Ramos (cell line): ENCODE results near the gene LRCOL1.
"Not testable (repeated sequence)": the region's sequence is repeated elsewhere in the genome, so short reads cannot be mapped to it uniquely, and the experiment has no call there.

Experiments
- in situ Hi-C: fragments of 300-500 bp; cut with MboI; formaldehyde crosslinking; loops from one replicate; pipeline ENCODE4 v1.14.3; 2022; ENCODE audit warnings: low sequenced_read_pairs; ENCODE audit not compliant: unreplicated experiment

The LRCOL1 gene

DNA sequence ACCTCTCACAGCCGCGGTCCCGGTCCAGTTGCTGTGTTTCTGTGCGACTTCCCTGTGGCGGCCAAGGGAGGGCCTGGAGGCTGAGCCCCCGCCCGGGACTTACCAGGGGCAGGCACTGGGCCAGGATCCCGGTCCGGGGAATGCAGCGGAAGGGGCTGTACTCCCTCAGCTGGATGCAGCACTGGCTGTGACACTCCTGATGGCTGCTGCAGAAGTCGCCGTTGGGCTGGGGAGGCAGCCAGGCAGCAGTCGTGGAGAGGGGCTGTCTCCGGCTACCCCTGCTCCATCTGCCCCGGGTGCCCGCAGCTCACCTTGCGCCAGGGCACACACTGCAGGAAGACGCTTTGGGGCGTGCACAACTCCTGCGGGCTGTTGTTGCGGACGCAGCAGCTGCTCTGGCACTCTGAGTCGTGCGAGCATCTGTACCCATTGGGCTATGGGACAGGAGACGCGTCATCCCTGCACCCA is 6.2 kb downstream of the LRCOL1 start:
- in situ Hi-C loops, result no loop called here

DNA sequence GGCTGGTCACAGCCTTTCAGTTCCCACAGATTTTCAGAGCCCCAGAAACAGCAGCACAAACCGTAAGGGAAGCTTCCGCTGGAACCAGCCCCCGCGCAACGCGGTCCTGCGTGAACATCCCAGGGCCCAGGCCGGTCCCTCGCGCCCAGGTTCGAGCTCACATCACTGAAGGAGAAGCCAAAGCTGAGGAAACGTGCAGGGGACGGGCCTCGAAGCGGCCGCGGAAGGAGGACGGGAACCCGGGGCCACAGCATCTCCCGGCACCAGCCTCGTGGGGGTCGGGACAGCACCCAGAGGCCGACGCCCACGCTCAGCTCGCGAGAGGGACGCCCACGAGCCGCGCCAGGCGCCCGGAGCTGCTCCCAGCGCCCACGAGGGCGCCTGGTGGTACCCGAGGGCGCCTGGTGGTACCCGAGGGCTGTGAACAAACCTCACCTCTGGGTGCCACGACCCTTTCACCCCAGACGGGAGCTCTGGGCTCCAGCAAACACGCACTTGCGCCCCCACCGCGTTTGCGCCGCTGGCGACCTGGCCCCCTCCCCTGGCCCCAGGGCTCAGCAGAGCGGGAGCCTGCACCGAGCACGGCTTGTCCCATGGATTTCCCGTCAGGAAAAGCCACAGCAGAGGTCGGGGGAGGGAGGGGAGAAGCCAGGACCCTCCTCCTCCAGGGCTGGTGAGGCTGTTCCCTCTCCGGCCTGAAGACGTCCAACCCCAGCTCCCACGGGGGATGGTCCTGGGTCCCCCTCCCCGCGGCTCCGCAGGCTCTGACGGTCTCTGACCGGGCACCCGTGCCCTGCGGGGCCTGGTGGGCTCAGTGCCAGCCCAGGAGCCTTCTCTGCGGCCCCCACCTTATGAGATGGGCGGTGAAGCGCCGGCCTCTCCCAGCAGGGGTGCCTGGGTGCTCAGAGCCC is 6.9 kb downstream of the LRCOL1 start:
- in situ Hi-C loops, result no loop called here

DNA sequence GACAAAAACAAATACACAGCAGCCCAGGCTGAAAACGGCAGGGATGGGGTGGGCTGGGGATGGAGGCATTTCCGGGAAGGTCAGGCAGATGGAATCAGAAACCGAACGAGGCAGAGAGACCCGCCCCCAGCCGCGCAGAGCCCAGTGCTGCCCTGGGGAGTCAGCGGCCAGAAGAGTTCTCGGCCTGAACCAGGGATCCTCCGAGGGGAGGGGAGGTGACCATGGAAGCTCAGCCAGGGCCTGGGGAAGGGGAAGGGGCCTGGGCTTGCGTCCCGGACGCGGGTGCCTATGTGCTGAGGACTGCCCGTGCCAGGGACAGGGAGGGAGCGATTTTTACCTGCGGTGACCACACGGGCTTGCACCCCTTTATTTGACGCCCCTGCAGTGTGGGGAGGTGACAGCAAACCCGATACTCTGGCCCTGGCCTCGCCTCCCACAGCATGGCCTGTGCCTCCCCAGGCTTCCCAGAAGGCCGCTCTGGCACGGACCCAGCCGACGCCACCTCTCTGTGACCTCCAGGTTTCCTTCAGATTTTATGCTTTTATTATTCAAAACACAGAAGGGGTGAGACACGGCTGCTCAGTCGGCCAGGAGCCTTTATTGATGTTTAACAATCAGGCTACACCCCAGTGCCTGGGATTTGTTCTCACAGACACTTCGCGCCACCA is 7.7 kb downstream of the LRCOL1 start:
- in situ Hi-C loops, result no loop called here

DNA sequence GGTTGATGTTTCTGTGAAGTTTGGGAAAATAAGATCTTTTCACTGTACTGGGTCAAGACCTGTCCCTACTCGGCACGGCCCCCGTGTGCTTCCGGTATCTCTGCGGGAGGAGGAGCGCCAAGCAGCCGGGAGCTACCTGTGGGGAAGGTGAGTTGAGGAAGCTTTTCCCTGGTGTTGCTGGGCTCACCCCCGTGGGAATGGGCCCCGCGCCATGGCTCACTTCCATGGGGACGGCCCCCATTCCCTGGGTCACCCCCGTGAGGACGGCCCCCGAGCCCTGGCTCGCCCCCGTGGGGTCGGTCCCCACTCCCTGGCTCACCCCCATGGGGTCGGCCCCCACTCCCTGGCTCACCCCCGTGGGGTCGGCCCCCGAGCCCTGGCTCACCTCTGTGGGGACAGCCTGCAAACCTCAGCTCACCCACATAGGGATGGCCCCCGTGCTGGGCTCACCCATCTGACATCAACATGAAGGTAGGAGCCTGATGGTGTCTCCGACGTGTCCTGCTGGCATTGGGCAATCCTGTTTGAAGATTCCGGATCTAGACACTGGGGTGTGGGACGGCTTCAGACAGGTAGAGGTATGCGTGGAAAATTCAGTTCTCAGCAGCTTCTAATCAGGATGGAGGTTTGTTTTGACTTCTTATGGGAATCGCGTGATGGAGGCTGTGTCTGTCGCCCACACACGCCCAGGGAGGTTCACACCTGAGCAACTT is 9.1 kb downstream of the LRCOL1 start:
- in situ Hi-C loops, result no loop called here

DNA sequence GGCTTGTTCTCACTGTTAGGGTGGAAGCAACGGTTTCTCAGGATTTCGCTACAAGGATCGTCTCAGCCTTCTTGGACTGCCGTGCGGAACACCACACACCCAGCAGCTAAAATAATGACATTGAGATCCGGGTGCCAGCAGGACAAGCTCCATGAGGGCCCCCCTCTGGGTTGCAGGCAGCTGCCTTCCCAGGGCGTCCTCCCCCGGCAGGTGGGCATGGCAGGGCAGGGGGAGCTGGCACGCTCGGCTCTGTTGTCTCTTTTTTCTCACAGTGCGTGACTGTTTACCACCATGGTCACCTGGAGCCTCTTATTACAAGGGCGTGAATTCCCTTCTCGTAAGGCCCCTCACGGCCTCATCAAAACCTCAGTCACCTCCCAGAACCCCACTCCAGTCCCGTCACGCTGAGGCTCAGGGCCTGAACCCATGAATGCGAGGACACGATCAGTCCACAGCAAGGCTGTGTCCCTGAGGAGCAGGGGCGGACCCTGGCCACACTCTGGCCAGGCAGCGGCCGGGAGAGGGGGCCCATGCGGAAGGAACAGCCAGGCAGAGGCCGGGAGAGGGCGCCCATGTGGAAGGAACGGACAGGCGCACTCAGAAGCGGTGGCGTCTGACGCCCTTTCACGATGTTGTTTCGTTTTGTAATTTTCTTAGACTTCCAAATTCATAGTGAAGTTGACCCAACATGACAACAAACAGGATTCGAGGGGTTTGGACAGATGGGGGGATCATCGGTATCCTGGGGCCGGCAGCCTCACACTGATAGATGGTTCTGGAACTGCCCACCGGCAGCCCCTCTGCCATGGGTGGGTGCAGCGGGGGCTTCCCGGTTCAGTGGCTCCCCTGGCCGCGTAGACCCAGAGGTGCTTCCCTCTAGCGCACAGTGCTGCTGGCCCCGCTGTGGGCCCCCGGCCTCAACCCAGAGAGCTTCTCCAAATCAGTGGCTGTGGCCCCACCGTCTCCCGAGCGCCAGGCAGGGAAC is 10.0 kb downstream of the LRCOL1 start:
- in situ Hi-C loops, result no loop called here

DNA sequence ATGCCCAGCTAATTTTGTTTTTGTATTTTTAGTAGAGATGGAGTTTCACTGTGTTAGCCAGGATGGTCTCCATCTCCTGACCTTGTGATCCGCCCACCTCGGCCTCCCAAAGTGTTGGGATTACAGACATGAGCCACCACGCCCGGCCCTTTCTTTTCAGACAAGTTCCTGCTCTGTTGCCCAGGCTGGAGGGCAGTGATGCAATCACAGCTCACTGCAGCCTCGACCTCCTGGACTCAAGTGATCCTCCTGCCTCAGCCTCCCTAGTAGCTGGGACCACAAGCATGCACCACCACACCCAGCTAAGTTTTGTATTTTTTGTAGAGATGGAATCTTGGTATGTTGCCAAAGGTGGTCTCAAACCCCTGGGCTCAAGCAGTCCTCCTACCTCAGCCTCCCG is 10.9 kb downstream of the LRCOL1 start:
- in situ Hi-C loops, result not testable (repeated sequence)

DNA sequence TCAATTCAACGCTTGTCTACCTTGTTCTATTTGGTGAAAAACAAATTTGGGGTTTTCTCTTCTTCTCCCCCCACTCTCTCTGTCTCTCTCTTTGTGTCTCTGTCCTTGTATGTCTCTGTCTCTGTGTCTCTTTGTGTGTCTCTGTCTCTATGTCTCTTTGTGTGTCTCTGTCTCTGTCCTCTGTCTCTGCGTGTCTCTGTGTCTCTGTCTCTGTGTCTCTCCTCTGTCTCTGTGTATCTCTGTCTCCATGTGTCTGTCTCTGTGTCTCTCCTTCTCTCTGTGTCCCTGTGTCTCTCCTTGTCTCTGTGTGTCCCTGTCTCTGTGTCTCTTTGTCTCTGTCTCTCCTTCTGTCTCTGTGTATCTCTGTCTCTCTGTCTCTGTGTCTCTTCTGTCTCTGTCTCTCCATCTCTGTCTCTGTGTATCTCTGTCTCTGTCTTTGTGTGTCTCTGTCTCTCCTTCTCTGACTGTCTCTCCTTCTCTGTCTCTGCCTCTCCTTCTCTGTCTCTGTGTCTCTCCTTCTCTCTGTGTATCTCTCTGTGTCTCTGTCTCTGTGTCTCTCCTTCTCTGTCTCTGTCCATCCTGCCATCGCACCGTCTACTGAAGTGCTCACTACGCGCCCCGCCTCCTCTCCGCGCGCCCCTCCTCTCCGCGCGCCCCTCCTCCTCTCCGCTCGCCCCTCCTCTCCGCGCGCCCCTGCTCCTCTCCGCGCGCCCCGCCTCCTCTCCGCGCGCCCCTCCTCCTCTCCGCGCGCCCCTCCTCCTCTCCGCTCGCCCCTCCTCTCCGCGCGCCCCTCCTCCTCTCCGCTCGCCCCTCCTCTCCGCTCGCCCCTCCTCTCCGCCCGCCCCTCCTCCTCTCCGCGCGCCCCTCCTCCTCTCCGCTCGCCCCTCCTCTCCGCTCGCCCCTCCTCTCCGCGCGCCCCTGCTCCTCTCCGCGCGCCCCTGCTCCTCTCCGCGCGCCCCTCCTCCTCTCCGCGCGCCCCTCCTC is 12.8 kb downstream of the LRCOL1 start:
- in situ Hi-C loops, result no loop called here

DNA sequence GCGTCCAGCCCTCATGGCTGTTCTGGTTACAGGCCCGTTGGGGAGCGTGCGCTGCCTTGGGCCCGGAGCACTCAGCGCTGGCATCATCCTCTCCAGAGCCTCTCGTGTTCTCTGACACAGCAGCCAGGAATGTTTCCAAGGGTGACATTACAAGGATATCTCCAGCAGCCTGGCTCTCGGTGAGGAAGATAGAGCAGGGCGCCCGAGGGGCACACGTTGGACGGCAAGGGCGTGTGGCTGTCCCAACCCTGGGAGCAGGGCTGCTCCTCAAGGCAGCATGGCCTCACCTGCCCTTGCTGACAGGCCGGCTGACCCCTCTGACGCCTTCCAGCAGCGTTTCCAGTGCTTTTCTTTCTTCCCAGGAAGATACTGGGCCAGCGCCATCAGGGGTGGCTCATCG is 14.4 kb downstream of the LRCOL1 start:
- in situ Hi-C loops, result no loop called here

DNA sequence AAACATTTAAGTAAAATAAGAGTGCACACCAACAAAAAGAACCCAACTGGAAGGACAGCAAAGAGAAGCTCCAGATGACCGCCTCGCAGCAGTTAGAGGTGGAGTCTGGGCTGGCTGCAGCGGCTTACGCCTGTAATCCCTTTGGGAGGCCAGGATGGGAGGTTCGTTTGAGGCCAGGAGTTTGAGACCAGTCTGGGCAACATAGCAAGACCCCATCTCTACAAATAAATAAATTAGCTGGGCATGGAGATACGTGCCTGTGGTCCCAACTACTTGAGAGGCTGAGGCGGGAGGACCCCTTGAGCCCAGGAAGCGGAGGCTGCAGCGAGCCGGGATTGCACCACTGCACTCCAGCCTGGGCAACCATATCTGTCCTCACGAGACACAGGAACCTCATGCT is 15.2 kb downstream of the LRCOL1 start:
- in situ Hi-C loops, result no loop called here

DNA sequence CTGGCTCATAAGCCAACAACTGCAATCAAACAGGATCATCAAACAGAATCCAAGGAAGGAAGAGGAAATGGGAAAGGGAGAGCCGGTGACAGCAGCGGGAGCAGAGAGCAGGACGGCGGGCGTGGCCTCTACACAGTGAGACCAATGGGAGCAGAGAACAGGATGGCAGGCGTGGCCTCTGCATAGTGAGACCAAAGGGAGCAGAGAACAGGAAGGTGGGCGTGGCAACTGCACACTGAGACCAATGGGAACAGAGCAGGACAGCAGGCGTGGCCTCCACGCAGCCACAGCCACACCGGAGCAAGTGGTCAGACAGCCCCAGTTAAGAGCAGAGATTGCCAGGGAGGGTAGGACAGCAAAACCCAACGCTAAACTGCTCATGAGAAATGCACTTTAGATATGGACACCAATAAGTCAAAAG is 16.4 kb downstream of the LRCOL1 start:
- in situ Hi-C loops, result no loop called here

DNA sequence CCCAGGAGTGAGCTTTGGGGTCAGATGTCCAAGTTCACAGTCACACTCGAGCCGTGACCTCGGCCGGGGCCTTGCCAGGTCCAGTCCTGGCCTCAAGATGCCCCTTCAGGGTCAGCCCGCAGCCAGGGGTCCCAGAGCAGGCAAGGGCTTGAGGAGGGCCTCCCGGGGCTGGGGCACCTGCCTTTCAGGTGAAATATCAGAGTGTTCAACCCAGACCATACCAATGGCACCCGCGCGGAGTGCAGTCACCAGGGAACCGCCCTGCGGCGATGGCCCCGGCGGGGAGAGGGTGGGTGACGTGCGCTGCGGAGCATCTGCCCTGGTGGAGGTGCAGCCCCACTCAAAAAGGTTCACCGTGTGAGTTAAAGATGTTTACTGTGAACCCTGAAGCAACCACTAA is 16.9 kb downstream of the LRCOL1 start:
- in situ Hi-C loops, result no loop called here

DNA sequence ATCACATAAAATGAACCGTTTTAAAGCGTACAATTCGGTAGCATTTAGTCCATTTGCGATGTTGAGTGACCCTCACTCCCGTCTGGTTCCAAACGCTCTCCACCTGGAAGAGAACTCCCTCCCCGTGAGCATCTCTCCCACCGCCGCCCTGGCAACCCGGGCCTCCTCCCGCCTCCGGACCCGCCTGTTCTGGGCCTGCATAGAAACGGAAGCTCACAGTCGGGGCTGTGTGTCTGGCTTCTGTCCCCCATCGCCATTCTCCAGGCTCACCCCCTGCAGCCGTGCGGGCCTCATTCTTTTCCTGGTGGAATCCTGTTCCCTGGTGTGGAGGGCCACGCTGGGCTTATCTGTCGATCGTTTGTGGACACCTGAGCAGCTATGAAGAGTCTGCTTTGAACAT is 17.3 kb downstream of the LRCOL1 start:
- in situ Hi-C loops, result no loop called here

DNA sequence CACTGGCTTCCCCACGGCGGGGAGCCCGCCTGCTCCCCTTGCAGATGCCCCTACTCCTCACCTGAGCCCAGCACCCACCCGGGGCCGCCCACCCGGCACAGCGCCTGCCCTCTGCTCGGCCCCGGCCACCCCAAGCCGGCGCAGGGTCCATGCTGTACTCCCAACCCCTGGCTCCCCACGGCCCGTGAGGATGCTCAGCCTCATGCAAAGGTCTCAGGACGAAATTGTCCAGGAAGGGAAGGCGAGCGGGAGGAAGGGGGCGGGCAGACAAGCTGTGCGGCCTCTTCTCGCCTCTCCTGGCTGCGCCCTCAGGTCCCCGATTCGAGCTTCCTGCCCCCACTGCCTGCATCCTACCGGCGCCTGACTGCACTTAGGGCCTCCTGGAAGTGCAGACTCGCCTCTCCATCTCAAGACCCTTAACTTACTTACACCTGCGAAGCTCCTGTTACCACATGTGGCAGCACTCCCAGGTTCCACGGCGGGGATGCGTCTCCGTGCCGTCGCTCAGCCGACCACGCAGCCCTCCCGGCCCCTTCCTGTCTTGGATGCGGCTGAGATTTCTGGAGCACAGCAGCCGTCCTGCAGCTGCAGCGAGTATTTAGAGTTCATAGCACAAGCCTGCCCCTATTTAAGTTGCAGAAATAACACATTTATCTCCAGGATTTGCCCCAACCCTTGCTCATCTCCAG is 18.0 kb downstream of the LRCOL1 start:
- in situ Hi-C loops, result no loop called here

DNA sequence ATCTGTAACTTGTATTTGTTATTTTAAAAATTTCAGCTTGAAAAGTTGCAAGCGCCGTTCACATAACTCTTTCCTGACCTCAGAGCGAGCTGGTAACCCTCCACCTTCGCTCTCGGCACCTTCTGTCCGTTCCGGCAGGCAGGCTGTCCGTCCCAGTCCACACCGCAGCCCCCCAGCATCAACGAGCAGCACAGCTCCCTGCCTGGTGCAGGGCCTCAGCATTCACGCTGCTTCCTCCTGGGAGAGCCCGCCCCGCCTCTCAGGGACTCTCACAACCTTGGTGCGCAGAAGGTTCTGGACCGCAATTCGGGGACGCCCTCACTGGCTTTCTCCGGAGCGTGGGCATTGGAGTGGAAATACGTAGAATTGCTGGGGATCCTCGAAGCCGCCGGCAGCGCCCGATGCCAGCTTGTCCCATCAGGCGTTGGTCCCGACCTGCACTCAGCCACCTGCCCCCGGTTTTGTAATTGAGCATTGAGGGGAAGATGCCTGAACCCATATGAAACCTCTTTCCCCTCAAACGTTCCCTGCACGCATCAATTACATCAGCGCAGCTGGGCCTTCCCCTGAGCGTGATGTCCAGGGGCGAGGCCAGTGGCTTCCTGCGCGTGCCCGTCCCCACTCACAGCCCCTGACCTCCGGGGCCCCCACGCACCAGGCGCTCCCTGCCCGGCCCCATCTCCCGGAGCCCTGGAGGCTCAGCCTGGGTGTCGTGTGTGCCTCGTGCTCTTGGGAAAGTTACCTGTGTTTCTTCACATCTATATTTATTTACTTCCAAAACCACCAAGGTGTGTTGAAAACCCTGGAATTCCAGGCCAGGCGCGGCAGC is 19.1 kb downstream of the LRCOL1 start:
- in situ Hi-C loops, result no loop called here

DNA sequence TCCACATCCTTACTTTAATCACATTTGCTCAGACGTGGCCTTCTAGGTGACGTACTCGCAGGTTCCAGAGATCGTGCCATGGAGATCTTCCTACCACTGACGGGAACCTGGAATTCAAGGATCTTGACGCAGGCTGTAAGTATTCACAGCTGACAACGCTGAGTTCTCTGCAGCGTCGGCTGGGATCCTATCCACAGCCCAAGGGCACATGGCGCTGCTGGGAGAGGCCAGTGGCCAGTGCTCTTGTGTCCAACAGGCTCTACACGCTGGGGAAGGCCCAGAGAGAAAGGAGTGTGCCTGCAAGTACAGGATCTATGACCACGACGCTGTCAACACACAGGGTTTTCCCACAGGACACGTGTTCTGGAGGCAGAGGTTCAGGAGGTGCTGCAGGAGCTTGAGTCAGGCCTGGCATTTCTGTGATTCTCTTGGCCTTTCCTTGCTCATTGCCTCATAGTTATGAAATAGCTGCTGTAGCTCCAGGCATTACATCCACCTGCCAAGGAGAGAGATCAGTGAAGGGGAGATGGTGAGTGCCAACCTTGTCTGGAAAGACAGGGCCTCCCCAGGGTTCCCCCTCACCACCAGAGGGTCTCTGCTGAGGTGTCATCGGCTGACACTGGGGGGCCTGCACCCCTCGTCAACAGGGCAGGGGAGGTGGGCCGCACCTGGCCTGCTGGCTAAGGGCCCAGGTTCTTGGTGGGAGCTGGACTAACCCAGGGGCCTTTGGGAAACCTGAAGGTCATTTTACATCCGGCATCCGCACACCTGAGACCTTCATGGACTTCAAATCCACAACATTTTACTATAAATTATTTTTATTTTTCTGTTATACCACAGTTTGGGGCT is 21.3 kb downstream of the LRCOL1 start:
- in situ Hi-C loops, result no loop called here

DNA sequence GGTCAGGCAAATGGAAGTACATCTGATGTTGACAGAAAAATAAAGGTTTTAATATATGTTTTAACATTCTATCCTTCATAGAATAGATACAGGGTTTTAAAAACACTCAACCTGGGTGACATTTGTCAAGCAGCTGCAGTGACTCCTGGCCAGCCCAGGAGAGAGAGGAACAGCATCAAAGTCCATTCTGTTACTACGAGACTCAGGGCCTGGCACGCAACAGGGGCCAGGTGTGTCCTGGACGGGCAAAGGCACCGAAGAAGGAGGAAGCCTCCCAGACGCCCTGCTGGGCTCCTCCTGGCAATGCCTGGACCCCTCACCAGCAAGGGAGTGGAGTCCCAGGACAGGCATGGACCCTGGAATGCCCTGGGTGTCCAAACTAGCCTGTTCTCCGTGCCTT is 22.1 kb downstream of the LRCOL1 start:
- in situ Hi-C loops, result no loop called here
